Mammary epithelial cell (primary cell): ENCODE results near the gene LCN15.

Experiments used
- CTCF ChIP-seq, 2 donors: IDR thresholded peaks in 1 of 2; conservative IDR thresholded peaks in 1 of 2; 2 replicates each; pipeline ENCODE4 v1.5.1; 2011 to 2012; ENCODE audit warnings: inconsistent platforms in 2 of 2, low read length in 2 of 2, mild to moderate bottlenecking in 2 of 2, control low read depth in 1 of 2, low read depth in 1 of 2; ENCODE audit not compliant: insufficient read depth in 1 of 2; ENCODE audit errors: extremely low read depth in 1 of 2
- EZH2 ChIP-seq: IDR thresholded peaks from 2 replicates; pipeline ENCODE4 v1.6.1; 2012; ENCODE audit warnings: low read length, inconsistent platforms, borderline replicate concordance

- TF ChIP-seq CTCF (conservative IDR thresholded peaks at IDR 0.05 in 1 of 2, IDR thresholded peaks at IDR 0.05 in 1 of 2; ENCODE audit: extremely low read depth in 1 of 2, insufficient read depth in 1 of 2, low read depth in 1 of 2, low read length in 2 of 2) (no peak), EZH2 (no peak)
Observed at GRCh38 chr9:136746155-136746490, 18.2 kb downstream of the LCN15 start.
